Uterus (tissue), 4 donors: ENCODE results near the gene DNAH6. TPM values are rescaled to one million over a fixed set of nuclear protein-coding genes. Genes with fewer than 3 reads are reported as not detected.

Source experiments
- DNase-seq, 2 donors: peaks; one replicate each; pipeline ENCODE4 v3.0.0-alpha.2; 2019 to 2020
- H3K27ac ChIP-seq, 2 donors: fragments of 200-600 bp; sonication (generic); 1 replicate in 1 of 2; 2 replicates in 1 of 2; pipeline ENCODE4 v1.5.1; 2016 to 2018
- H3K27me3 ChIP-seq, 2 donors: fragments of 200-600 bp; sonication (generic); one replicate each; pipeline ENCODE4 v1.5.1; 2018 to 2019; ENCODE audit warnings: control low read depth in 1 of 2
- H3K36me3 ChIP-seq, 2 donors: fragments of 200-600 bp; sonication (generic); one replicate each; pipeline ENCODE4 v1.5.1; 2019; ENCODE audit warnings: control low read depth in 1 of 2
- H3K4me1 ChIP-seq, 2 donors: fragments of 200-600 bp; sonication (generic); one replicate each; pipeline ENCODE4 v1.5.1; 2018 to 2019; ENCODE audit warnings: control low read depth in 1 of 2
- H3K4me3 ChIP-seq, 2 donors: fragments of 200-600 bp; sonication (generic); 1 replicate in 1 of 2; 2 replicates in 1 of 2; pipeline ENCODE4 v1.5.1; 2018 to 2019; ENCODE audit warnings: mild to moderate bottlenecking in 1 of 2
- H3K9me3 ChIP-seq, 2 donors: fragments of 200-600 bp; sonication (generic); one replicate each; pipeline ENCODE4 v1.5.1; 2019; ENCODE audit warnings: control low read depth in 1 of 2
- CTCF ChIP-seq, 4 experiments: fragments of 200-600 bp in 2 of 4; fragments of 450-650 bp in 2 of 4; sonication (generic) in 2 of 4; IDR thresholded peaks; one replicate each; pipeline ENCODE4 v1.5.1; 2016 to 2019; ENCODE audit warnings: antibody characterized with exemption in 4 of 4, mild to moderate bottlenecking in 2 of 4, moderate library complexity in 1 of 4
- POLR2A ChIP-seq, 2 donors: fragments of 450-650 bp; IDR thresholded peaks; one replicate each; pipeline ENCODE4 v1.6.1; 2016; ENCODE audit warnings: antibody characterized with exemption in 2 of 2, mild to moderate bottlenecking in 1 of 2, moderate library complexity in 1 of 2
- intact Hi-C: fragments of 100-400 bp; cut with DNase I; formaldehyde crosslinking; loops from one replicate; pipeline ENCODE4 v1.15.1; 2023; ENCODE audit warnings: low total_unique reads
- total RNA-seq, 4 donors: library from RNA; depleted of rRNA in 3 of 4; stranded (reverse); fragments of >200 nt in 3 of 4; gene quantifications; one replicate each; pipeline versions ENCODE4 v1.1.0 to v1.2.4, GENCODE V29; 2014 to 2023
- donor health status: DM: yes; HTN: yes; CAD: no.

The DNAH6 gene
- total RNA-seq, 4 donors from 2014 or later = 1.0 to 8.4 (median 2.7) TPM

GRCh38 chr2:84805250-84805958, 289.1 kb downstream of the DNAH6 start:
- Histone ChIP-seq H3K9me3 (no peaks in the 10 kb centered on the region), H3K27me3 (no peaks in the 10 kb centered on the region), H3K4me1 (no peaks in the 10 kb centered on the region), H3K36me3 (no peaks in the 10 kb centered on the region), H3K4me3 (no peak overlapping the region), H3K27ac (no peak overlapping the region)
- TF ChIP-seq CTCF (IDR thresholded peaks at IDR 0.05) (no peak), POLR2A (IDR thresholded peaks at IDR 0.05) (no peak)
- intact Hi-C loops = no loop called here
- DNase-seq = no peak

GRCh38 chr2:84807063-84807485, 290.8 kb downstream of the DNAH6 start:
- Histone ChIP-seq H3K4me1 (no peaks in the 10 kb centered on the region), H3K27me3 (no peaks in the 10 kb centered on the region), H3K4me3 (no peak overlapping the region), H3K9me3 (no peaks in the 10 kb centered on the region), H3K27ac (no peak overlapping the region), H3K36me3 (no peaks in the 10 kb centered on the region)
- no peak for TF ChIP-seq CTCF (IDR thresholded peaks at IDR 0.05)
- TF ChIP-seq POLR2A (IDR thresholded peaks at IDR 0.05) = no peak
- intact Hi-C loops = no loop called here
- no peak for DNase-seq

- DNase-seq = no peak
- TF ChIP-seq CTCF (IDR thresholded peaks at IDR 0.05) = no peak
- TF ChIP-seq POLR2A (IDR thresholded peaks at IDR 0.05) = no peak
- H3K27ac ChIP-seq = no peak overlapping the region
Measured at GRCh38 chr2:84808279-84808678, 292.0 kb downstream of the DNAH6 start.

GRCh38 chr2:84811839-84812431, 295.6 kb downstream of the DNAH6 start:
- no peak for DNase-seq
- intact Hi-C loops = no loop called here
- Histone ChIP-seq H3K27ac (no peak overlapping the region), H3K9me3 (no peaks in the 10 kb centered on the region), H3K4me1 (no peaks in the 10 kb centered on the region), H3K4me3 (no peak overlapping the region), H3K27me3 (no peaks in the 10 kb centered on the region), H3K36me3 (no peaks in the 10 kb centered on the region)
- TF ChIP-seq POLR2A (IDR thresholded peaks at IDR 0.05) = no peak
- TF ChIP-seq CTCF (IDR thresholded peaks at IDR 0.05) = no peak

More at GRCh38 chr2:84808279-84808678, 292.0 kb downstream of the DNAH6 start:
- H3K27me3 ChIP-seq = no peaks in the 10 kb centered on the region
- intact Hi-C loops = no loop called here
- no peaks in the 10 kb centered on the region for H3K9me3 ChIP-seq
- no peak overlapping the region for H3K4me3 ChIP-seq
- no peaks in the 10 kb centered on the region for H3K4me1 ChIP-seq
- no peaks in the 10 kb centered on the region for H3K36me3 ChIP-seq

GRCh38 chr2:84815146-84815545, 298.8 kb downstream of the DNAH6 start:
- no peaks in the 10 kb centered on the region for H3K4me1 ChIP-seq
- no peak overlapping the region for H3K4me3 ChIP-seq
- no peaks in the 10 kb centered on the region for H3K36me3 ChIP-seq
- no peaks in the 10 kb centered on the region for H3K27me3 ChIP-seq
- TF ChIP-seq CTCF (IDR thresholded peaks at IDR 0.05) = no peak
- no peak for TF ChIP-seq POLR2A (IDR thresholded peaks at IDR 0.05)
- no peaks in the 10 kb centered on the region for H3K9me3 ChIP-seq
- no peak for DNase-seq
- no peak overlapping the region for H3K27ac ChIP-seq
- intact Hi-C loops = loop anchor here (5.0 kb wide), 1 partner anchor 122 kb away; no protein-coding TSS in a partner anchor
